ENCODE measurements around the gene RTN4RL1. TPM values are rescaled to one million over a fixed set of nuclear protein-coding genes. Genes with fewer than 3 reads are reported as not detected.

RTN4RL1 gene
- total and polyA plus RNA-seq, 4 donors, result 0.65 to 7.3 (median 2.4) TPM

- H3K27ac ChIP-seq (ENCODE audit: low read depth in 1 of 2, low read length in 1 of 2), result no peak overlapping the region
- WGBS, 2 donors, result 64 to 76% methylated on average over 18 of the region's 18 CpGs
- peak in 2 of 3 donors; percentile 34 to 61 for DNase-seq
Observed at GRCh38 chr17:1959871-1960544, 65.1 kb downstream of the RTN4RL1 start.

DNA sequence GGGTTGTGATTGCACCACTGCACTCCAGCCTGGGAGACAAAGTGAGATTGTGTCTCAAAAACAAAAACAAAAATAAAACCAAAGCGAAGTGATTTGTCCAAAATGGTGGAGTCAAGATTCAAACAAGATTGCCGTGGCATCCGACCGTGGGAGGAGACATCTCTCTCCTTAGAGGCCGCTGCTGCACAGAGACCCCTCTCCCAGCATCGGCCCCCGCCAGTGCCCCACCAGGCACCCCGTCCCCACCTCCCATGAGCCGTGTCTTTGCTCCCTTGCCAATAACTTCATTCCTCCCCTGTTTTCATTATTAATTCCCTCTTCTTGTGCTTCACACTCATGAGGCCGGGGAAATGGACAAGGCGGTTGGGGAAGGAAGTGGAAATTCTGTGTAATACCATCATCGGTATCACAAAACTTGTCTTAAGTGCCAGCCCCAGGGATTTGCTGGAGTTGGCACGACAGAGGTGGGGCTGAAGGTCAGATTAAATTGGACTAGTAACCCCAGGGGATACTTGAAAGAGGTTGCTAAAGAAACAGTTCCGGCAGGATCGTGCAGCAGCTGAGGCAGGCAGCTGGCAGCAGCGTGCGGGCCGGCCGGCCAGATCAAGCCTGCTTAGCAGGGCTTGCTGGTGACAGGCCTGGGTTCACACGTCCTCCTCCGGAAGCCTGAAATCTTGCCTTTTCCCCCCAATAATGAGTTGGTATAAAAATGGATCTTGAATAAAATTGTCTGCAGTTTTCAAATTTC is 66.8 kb downstream of the RTN4RL1 start:
- Histone ChIP-seq H3K9me3 (ENCODE audit: control insufficient read depth in 4 of 4, insufficient read depth in 3 of 4, low read length in 3 of 4) (no peaks in the 10 kb centered on the region), H3K4me3 (no peak overlapping the region), H3K36me3 (ENCODE audit: control insufficient read depth in 4 of 4, insufficient read depth in 4 of 4, low read length in 4 of 4) (no peaks in the 10 kb centered on the region), H3K4me1 (ENCODE audit: control insufficient read depth in 5 of 5, insufficient read depth in 5 of 5, low read length in 5 of 5) (peaks cover 0 to 12% (median 4%) of the 10 kb centered on the region in 5 donors), H3K9ac (ENCODE audit: insufficient read depth in 1 of 2, low read length in 2 of 2) (no peak overlapping the region), H3K27me3 (ENCODE audit: control insufficient read depth in 3 of 3, insufficient read depth in 3 of 3, low read length in 2 of 3) (no peaks in the 10 kb centered on the region), H3K27ac (ENCODE audit: low read depth in 1 of 2, low read length in 1 of 2) (no peak overlapping the region)
- TF ChIP-seq CTCF (IDR thresholded peaks at IDR 0.05; ENCODE audit: control extremely low read depth, extremely low read depth), result no peak
- WGBS, 2 donors, result 67 to 72% methylated on average over 21 of the region's 21 CpGs
- DNase-seq (peak in 2 of 3 donors; percentile 42 to 78), ATAC-seq (ENCODE audit: insufficient read depth, low FRiP score) (no peak)

More at GRCh38 chr17:1959871-1960544, 65.1 kb downstream of the RTN4RL1 start:
- Histone ChIP-seq H3K9ac (ENCODE audit: insufficient read depth in 1 of 2, low read length in 2 of 2) (no peak overlapping the region), H3K4me1 (ENCODE audit: control insufficient read depth in 5 of 5, insufficient read depth in 5 of 5, low read length in 5 of 5) (peaks cover 0 to 12% (median 4%) of the 10 kb centered on the region in 5 donors), H3K9me3 (ENCODE audit: control insufficient read depth in 4 of 4, insufficient read depth in 3 of 4, low read length in 3 of 4) (no peaks in the 10 kb centered on the region), H3K36me3 (ENCODE audit: control insufficient read depth in 4 of 4, insufficient read depth in 4 of 4, low read length in 4 of 4) (no peaks in the 10 kb centered on the region), H3K27me3 (ENCODE audit: control insufficient read depth in 3 of 3, insufficient read depth in 3 of 3, low read length in 2 of 3) (no peaks in the 10 kb centered on the region), H3K4me3 (no peak overlapping the region)
- no peak for ATAC-seq (ENCODE audit: insufficient read depth, low FRiP score)
- no peak for TF ChIP-seq CTCF (IDR thresholded peaks at IDR 0.05; ENCODE audit: control extremely low read depth, extremely low read depth)

- H3K27me3 ChIP-seq (ENCODE audit: control insufficient read depth in 3 of 3, insufficient read depth in 3 of 3, low read length in 2 of 3), result no peaks in the 10 kb centered on the region
- no peaks in the 10 kb centered on the region for H3K9me3 ChIP-seq (ENCODE audit: control insufficient read depth in 4 of 4, insufficient read depth in 3 of 4, low read length in 3 of 4)
- H3K9ac ChIP-seq (ENCODE audit: insufficient read depth in 1 of 2, low read length in 2 of 2), result no peak overlapping the region
- H3K36me3 ChIP-seq (ENCODE audit: control insufficient read depth in 4 of 4, insufficient read depth in 4 of 4, low read length in 4 of 4), result no peaks in the 10 kb centered on the region
- TF ChIP-seq CTCF (IDR thresholded peaks at IDR 0.05; ENCODE audit: control extremely low read depth, extremely low read depth), result no peak
- no peak overlapping the region for H3K27ac ChIP-seq (ENCODE audit: low read depth in 1 of 2, low read length in 1 of 2)
- H3K4me3 ChIP-seq, result no peak overlapping the region
- ATAC-seq (ENCODE audit: insufficient read depth, low FRiP score) (no peak), DNase-seq (no peak)
- WGBS, 2 donors, result 78 to 91% methylated on average over 6 of the region's 6 CpGs
- peaks cover 0 to 12% (median 4%) of the 10 kb centered on the region in 5 donors for H3K4me1 ChIP-seq (ENCODE audit: control insufficient read depth in 5 of 5, insufficient read depth in 5 of 5, low read length in 5 of 5)
Observed at GRCh38 chr17:1957037-1957436, 68.1 kb downstream of the RTN4RL1 start.
